Coronary artery (tissue), 2 donors: ENCODE data around the gene ALPP.
"Not testable (repeated sequence)": the region's sequence is repeated elsewhere in the genome, so short reads cannot be mapped to it uniquely, and the experiment has no call there.

Experiments
- DNase-seq: peaks from one replicate; pipeline ENCODE4 v3.0.0-alpha.2; 2017; ENCODE audit warnings: low spot score
- H3K27ac ChIP-seq, 2 donors: fragments of 200-600 bp; sonication (generic); one replicate each; pipeline ENCODE4 v1.5.1; 2016 to 2019
- H3K4me3 ChIP-seq: fragments of 200-600 bp; sonication (generic); 2 replicates; pipeline ENCODE4 v1.5.1; 2016; ENCODE audit warnings: mild to moderate bottlenecking, moderate library complexity
- CTCF ChIP-seq: fragments of 200-600 bp; sonication (generic); IDR thresholded peaks from one replicate; pipeline ENCODE4 v1.5.1; 2019; ENCODE audit warnings: antibody characterized with exemption

Gene ALPP

DNA sequence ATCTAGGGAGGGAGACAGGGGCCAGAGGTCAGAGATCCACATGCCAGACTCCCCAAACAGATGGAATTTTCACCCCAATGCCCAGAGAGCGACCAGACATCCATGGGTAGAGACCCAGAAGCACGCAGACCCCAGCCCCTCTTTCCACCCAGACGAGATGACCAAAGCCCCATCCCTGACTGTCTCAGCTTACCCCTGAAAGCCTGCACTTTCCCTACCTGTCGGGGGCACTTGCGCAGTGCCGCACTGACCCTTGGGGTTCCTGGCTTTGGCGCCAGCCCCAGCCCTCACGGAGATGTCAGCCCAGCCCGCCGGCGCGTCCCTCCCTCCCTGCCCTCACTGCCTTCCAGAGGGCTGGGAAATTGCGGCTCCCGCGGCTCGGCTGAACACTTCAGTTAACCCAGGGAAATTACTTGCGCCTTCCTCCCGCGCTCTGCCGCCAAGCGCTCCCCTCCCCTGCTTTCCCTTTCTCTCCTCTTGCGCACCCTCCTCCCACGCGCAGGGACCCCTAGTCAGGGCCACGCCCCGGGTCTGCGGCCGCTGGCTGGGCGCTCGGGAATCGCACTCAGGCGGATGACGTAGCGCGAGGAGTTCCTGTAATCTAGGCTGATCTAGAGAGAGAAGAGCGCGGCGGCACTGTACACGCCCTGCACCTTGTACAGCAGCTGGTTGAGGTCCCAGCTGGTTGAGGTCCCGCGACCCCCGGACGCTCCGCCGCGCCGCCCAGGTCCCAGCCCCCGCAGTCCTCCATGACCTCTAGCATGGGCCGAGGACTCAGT is 40.1 kb downstream of the ALPP start:
- TF ChIP-seq CTCF, result no peak
- Histone ChIP-seq H3K27ac (no peak overlapping the region), H3K4me3 (peak overlapping the region; percentile 65)
- no peak for DNase-seq

DNA sequence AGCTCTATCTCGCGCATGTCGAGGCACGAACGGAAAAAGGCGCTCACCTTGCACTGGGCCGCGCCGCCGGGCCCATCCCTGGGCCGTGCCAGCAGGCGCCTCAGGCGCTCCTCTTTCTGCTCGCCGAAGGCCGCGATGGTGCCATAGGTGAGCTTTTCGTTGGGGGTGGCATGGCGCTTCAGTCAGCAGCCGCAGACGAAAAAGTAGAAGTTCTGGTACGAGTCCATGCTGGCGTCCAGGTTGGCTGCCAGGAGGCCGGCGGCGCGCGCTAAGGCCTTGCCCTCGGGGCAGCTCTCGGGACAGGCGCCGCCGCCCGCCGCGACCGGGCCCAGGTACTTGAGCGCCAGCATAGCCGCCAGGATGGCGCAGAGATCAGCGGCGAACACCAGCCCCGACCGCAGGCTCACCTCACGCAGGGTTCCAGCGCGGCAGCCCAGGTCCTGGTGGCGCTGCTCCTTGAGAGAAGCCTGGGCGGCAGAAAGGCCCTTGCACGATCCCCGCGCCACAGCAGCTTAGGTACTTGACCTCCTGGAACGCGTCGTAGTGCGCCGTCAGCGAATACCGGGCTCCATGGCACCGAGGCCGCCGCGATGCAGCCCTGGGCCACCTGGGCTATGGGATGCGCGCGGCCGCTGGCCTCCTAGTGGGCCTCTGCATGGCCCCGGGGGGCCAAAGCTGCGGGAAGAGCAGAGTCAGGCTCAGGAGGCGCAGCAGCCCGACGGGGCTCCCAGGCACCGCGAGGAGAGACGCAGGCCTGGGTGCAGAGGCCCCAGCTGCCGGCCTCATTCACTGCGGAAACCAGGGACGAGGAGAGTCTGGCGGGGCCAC is 40.9 kb downstream of the ALPP start:
- no peak for DNase-seq
- Histone ChIP-seq H3K27ac (no peak overlapping the region), H3K4me3 (peak overlapping the region; percentile 65)
- no peak for TF ChIP-seq CTCF

GRCh38 chr2:232420073-232420454 is 41.5 kb downstream of the ALPP start:
- Histone ChIP-seq H3K4me3 (peak overlapping the region; percentile 41), H3K27ac (no peak overlapping the region)
- no peak for TF ChIP-seq CTCF
- DNase-seq, result no peak

- TF ChIP-seq CTCF, result no peak
- Histone ChIP-seq H3K4me3 (peak overlapping the region; percentile 41), H3K27ac (no peak overlapping the region)
- no peak for DNase-seq
Observed at GRCh38 chr2:232420463-232421188, 42.1 kb downstream of the ALPP start.

- H3K4me3 ChIP-seq, result peak overlapping the region; percentile 41
- DNase-seq, result no peak
- no peak overlapping the region for H3K27ac ChIP-seq
- TF ChIP-seq CTCF, result no peak
Observed at GRCh38 chr2:232421189-232421785, 42.7 kb downstream of the ALPP start.

- no peak for DNase-seq
- no peak for TF ChIP-seq CTCF
- no peak overlapping the region for H3K27ac ChIP-seq
- H3K4me3 ChIP-seq, result no peak overlapping the region
Observed at GRCh38 chr2:232422051-232422450, 43.5 kb downstream of the ALPP start.

DNA sequence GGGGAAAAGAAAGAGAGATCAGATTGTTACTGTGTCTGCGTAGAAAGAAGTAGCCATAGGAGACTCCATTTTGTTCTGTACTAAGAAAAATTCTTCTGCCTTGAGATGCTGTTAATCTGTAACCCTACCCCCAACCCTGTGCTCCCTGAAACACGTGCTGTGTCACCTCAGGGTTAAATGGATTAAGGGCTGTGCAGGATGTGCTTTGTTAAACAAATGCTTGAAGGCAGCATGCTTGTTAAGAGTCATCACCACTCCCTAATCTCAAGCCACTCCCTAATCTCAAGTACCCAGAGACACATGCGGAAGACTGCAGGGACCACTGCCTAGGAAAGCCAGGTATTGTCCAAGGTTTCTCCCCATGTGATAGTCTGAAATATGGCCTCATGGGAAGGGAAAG is 44.4 kb downstream of the ALPP start:
- H3K27ac ChIP-seq, DNase-seq, H3K4me3 ChIP-seq: not testable (repeated sequence)

GRCh38 chr2:232423407-232423806 is 44.9 kb downstream of the ALPP start:
- H3K4me3 ChIP-seq, DNase-seq, H3K27ac ChIP-seq: not testable (repeated sequence)
